ENCODE measurements around the gene KIAA0753. TPM values are rescaled to one million over a fixed set of nuclear protein-coding genes. Genes with fewer than 3 reads are reported as not detected.

The KIAA0753 gene
- total and polyA plus RNA-seq, 4 donors, result 5.3 to 31.9 (median 12.8) TPM

DNA sequence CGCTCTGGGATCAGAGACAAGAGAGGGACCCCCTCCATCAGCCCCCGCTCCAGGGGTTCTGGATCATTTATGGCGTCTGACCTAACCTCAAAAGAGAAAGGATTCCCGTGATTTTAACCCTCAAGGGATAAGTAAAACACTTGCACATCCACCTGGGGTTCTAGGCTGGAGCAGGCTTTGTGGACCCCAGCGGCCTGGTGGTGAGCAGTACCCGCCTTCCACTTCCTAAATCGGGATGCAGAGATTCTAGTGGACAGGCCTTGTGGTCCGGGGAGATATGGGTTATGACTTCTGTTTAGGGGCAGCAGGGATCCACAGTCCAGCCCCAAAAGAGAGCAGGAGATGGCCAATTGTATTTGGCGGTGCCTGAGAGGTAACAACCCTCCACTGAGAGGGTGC is 83.5 kb downstream of the KIAA0753 start:
- H3K27me3 ChIP-seq (ENCODE audit: control insufficient read depth in 3 of 3, insufficient read depth in 3 of 3, low read length in 2 of 3), result peaks cover 0 to 19% (median 17%) of the 10 kb centered on the region in 3 donors
- H3K36me3 ChIP-seq (ENCODE audit: control insufficient read depth in 4 of 4, insufficient read depth in 4 of 4, low read length in 4 of 4), result no peaks in the 10 kb centered on the region
- no peak for DNase-seq
- no peak overlapping the region for H3K4me3 ChIP-seq
- TF ChIP-seq, protein P1, sequence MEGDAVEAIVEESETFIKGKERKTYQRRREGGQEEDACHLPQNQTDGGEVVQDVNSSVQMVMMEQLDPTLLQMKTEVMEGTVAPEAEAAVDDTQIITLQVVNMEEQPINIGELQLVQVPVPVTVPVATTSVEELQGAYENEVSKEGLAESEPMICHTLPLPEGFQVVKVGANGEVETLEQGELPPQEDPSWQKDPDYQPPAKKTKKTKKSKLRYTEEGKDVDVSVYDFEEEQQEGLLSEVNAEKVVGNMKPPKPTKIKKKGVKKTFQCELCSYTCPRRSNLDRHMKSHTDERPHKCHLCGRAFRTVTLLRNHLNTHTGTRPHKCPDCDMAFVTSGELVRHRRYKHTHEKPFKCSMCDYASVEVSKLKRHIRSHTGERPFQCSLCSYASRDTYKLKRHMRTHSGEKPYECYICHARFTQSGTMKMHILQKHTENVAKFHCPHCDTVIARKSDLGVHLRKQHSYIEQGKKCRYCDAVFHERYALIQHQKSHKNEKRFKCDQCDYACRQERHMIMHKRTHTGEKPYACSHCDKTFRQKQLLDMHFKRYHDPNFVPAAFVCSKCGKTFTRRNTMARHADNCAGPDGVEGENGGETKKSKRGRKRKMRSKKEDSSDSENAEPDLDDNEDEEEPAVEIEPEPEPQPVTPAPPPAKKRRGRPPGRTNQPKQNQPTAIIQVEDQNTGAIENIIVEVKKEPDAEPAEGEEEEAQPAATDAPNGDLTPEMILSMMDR (IDR thresholded peaks at IDR 0.05; ENCODE audit: control extremely low read depth, extremely low read depth), result no peak
- H3K4me1 ChIP-seq (ENCODE audit: control insufficient read depth in 5 of 5, insufficient read depth in 5 of 5, low read length in 5 of 5), result peaks cover 2 to 21% (median 9%) of the 10 kb centered on the region in 5 donors
- peak overlapping the region in 1 of 2 donors; percentile 5 for H3K9ac ChIP-seq (ENCODE audit: insufficient read depth in 1 of 2, low read length in 2 of 2)
- H3K9me3 ChIP-seq (ENCODE audit: control insufficient read depth in 4 of 4, insufficient read depth in 3 of 4, low read length in 3 of 4), result no peaks in the 10 kb centered on the region
- H3K27ac ChIP-seq (ENCODE audit: low read depth in 1 of 2, low read length in 1 of 2), result peak overlapping the region in 1 of 2 donors; percentile 27
- ATAC-seq (ENCODE audit: insufficient read depth, low FRiP score), result no peak
- WGBS, 2 donors, result 49 to 60% methylated on average over 9 of the region's 9 CpGs

DNA sequence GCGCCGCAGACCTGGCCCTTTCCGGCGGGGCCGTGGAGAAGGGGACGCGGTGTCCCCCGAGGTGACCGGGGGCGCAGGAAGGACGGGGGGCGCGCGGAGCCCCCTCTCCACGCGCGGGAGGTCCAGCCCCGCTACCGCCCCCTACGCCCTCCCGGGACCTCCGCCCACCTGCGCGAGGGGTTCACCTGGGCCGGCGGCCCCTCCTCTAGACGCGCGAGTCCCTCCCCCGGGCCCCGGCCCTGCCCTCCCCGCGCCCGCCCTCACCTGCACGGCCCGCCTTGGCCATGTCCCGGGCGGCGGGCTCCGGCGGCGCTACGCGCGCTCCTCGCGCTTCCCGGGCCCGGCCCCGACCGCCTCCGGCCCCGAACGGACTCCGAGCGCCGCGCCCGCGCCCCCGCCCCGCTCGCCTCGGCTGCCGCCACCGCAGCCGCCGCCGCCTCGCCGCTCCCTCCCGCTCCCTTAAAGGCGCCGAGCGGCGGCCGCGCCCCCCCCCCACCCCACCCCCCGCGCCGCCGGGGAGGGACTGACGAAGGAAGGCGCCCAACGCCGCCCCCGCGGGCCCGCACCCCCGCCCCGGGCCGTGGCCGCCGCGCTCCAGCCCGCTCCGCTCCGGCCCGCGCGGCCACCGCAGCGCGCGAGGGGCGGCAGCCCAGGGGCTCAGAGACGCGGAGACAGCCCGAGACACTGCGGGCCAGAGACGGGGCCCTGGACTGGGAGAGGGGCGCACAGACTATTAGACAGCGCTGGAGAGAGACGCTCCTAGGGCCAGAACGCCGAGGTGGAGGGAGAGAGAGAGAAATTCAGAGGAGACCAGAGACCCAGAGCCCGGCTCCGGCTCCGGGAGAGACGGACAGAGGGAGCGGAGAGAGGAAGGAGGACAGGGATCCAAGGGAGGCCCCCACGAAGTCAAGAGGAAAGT is 84.1 kb downstream of the KIAA0753 start, which contains the start of gene PITPNM3:
TSS of gene PITPNM3 (minus strand) at position 435 of the 919 bp plus-strand sequence. CDS start at position 286, 149 bp downstream.
- TF ChIP-seq, protein P1 (IDR thresholded peaks at IDR 0.05; ENCODE audit: control extremely low read depth, extremely low read depth), result no peak
- ATAC-seq (ENCODE audit: insufficient read depth, low FRiP score) (peak; percentile 49), DNase-seq (peak in 2 of 3 donors; percentile 33 to 37)
- WGBS, 2 donors, result 2 to 7% methylated on average over 26 to 119 of the region's 122 CpGs
- peaks cover 0 to 19% (median 17%) of the 10 kb centered on the region in 3 donors for H3K27me3 ChIP-seq (ENCODE audit: control insufficient read depth in 3 of 3, insufficient read depth in 3 of 3, low read length in 2 of 3)
- no peaks in the 10 kb centered on the region for H3K36me3 ChIP-seq (ENCODE audit: control insufficient read depth in 4 of 4, insufficient read depth in 4 of 4, low read length in 4 of 4)
- peak within 1 kb of the TSS in 1 of 2 donors; percentile 70 for H3K27ac ChIP-seq (ENCODE audit: low read depth in 1 of 2, low read length in 1 of 2)
- H3K9me3 ChIP-seq (ENCODE audit: control insufficient read depth in 4 of 4, insufficient read depth in 3 of 4, low read length in 3 of 4), result no peaks in the 10 kb centered on the region
- H3K4me3 ChIP-seq, result peak within 1 kb of the TSS; percentile 43
- peaks cover 2 to 21% (median 9%) of the 10 kb centered on the region in 5 donors for H3K4me1 ChIP-seq (ENCODE audit: control insufficient read depth in 5 of 5, insufficient read depth in 5 of 5, low read length in 5 of 5)
- H3K9ac ChIP-seq (ENCODE audit: insufficient read depth in 1 of 2, low read length in 2 of 2), result peak within 1 kb of the TSS in 1 of 2 donors; percentile 5

DNA sequence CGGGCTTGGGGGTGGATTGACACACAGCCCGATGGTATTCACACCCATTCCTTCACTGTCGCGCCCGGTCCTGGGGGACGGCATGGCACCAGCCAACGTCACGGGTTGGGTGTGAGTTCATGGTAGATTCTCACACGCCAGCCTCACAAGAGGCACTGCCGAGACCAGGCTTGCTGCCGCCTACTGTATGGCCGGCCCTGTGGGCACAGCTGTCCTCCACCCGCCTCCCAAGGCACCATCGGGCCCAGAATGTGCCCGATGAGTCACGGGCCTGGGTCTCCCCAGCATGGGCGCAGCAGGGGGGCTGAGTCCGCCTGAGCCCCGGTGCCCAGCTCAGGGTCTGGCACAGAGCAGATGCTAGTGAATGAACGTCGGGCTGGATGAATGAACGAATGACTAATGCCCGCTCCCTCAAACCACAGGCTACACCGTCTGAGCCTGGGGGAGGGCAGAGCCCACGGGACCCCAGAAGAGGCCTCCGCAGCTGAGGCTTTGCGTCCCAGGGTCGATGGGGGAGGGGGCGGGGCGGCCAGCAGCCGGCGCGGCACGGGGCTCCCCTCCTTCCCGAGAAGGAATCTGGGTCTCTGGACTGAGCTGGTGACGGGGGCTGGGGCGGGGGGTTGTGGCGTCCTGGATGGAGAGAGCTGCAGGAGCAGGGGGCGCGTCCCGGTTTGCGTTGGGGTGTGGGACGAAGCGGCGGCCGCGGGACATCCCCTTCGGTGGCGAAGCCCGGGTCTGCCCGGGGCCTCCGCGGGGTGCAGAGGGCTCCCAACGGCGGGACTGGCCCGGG is 85.0 kb downstream of the KIAA0753 start:
- peak in 2 of 3 donors; percentile 37 to 40 for DNase-seq
- H3K4me1 ChIP-seq (ENCODE audit: control insufficient read depth in 5 of 5, insufficient read depth in 5 of 5, low read length in 5 of 5), result peaks cover 2 to 21% (median 9%) of the 10 kb centered on the region in 5 donors

More for the DNA sequence above, 85.0 kb downstream of the KIAA0753 start:
- H3K4me3 ChIP-seq, result peak overlapping the region; percentile 43
- 2 to 3% methylated on average over 53 to 56 of the region's 56 CpGs for whole genome bisulfite sequencing, 2 donors
- ATAC-seq (ENCODE audit: insufficient read depth, low FRiP score), result peak; percentile 30
- no peaks in the 10 kb centered on the region for H3K9me3 ChIP-seq (ENCODE audit: control insufficient read depth in 4 of 4, insufficient read depth in 3 of 4, low read length in 3 of 4)
- TF ChIP-seq, protein P1 (IDR thresholded peaks at IDR 0.05; ENCODE audit: control extremely low read depth, extremely low read depth), result no peak
- no peaks in the 10 kb centered on the region for H3K36me3 ChIP-seq (ENCODE audit: control insufficient read depth in 4 of 4, insufficient read depth in 4 of 4, low read length in 4 of 4)
- H3K27me3 ChIP-seq (ENCODE audit: control insufficient read depth in 3 of 3, insufficient read depth in 3 of 3, low read length in 2 of 3), result peaks cover 0 to 19% (median 17%) of the 10 kb centered on the region in 3 donors
- H3K27ac ChIP-seq (ENCODE audit: low read depth in 1 of 2, low read length in 1 of 2), result peak overlapping the region in 1 of 2 donors; percentile 70
- H3K9ac ChIP-seq (ENCODE audit: insufficient read depth in 1 of 2, low read length in 2 of 2), result no peak overlapping the region
